Measurements from ENCODE around the gene COL27A1.

COL27A1 gene

GRCh38 chr9:114117614-114117995 lies 37.7 kb upstream of the COL27A1 start:
- H3K27ac ChIP-seq: no peak overlapping the region
- no peaks in the 10 kb centered on the region for H3K9me3 ChIP-seq
- H3K36me3 ChIP-seq: no peaks in the 10 kb centered on the region
- H3K27me3 ChIP-seq: peaks cover 41% of the 10 kb centered on the region
- H3K4me1 ChIP-seq (ENCODE audit: control insufficient read depth in 1 of 2, insufficient read depth in 1 of 2, low read depth in 1 of 2, low read length in 1 of 2): no peaks in the 10 kb centered on the region
- no peak overlapping the region for H3K4me3 ChIP-seq (ENCODE audit: low read depth in 1 of 2, low read length in 1 of 2)
- TF ChIP-seq, protein P1, sequence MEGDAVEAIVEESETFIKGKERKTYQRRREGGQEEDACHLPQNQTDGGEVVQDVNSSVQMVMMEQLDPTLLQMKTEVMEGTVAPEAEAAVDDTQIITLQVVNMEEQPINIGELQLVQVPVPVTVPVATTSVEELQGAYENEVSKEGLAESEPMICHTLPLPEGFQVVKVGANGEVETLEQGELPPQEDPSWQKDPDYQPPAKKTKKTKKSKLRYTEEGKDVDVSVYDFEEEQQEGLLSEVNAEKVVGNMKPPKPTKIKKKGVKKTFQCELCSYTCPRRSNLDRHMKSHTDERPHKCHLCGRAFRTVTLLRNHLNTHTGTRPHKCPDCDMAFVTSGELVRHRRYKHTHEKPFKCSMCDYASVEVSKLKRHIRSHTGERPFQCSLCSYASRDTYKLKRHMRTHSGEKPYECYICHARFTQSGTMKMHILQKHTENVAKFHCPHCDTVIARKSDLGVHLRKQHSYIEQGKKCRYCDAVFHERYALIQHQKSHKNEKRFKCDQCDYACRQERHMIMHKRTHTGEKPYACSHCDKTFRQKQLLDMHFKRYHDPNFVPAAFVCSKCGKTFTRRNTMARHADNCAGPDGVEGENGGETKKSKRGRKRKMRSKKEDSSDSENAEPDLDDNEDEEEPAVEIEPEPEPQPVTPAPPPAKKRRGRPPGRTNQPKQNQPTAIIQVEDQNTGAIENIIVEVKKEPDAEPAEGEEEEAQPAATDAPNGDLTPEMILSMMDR (IDR thresholded peaks at IDR 0.05): no peak

GRCh38 chr9:114117996-114118830 lies 37.1 kb upstream of the COL27A1 start:
- Histone ChIP-seq H3K27me3 (peaks cover 36% of the 10 kb centered on the region), H3K4me3 (ENCODE audit: low read depth in 1 of 2, low read length in 1 of 2) (no peak overlapping the region), H3K9me3 (no peaks in the 10 kb centered on the region), H3K27ac (no peak overlapping the region), H3K36me3 (no peaks in the 10 kb centered on the region), H3K4me1 (ENCODE audit: control insufficient read depth in 1 of 2, insufficient read depth in 1 of 2, low read depth in 1 of 2, low read length in 1 of 2) (no peaks in the 10 kb centered on the region)
- TF ChIP-seq, protein P1 (IDR thresholded peaks at IDR 0.05): no peak

GRCh38 chr9:114119242-114120191 lies 35.8 kb upstream of the COL27A1 start:
- no peak overlapping the region for H3K4me3 ChIP-seq (ENCODE audit: low read depth in 1 of 2, low read length in 1 of 2)
- no peaks in the 10 kb centered on the region for H3K36me3 ChIP-seq
- TF ChIP-seq, protein P1 (IDR thresholded peaks at IDR 0.05): no peak
- no peaks in the 10 kb centered on the region for H3K4me1 ChIP-seq (ENCODE audit: control insufficient read depth in 1 of 2, insufficient read depth in 1 of 2, low read depth in 1 of 2, low read length in 1 of 2)
- H3K27ac ChIP-seq: no peak overlapping the region
- H3K9me3 ChIP-seq: no peaks in the 10 kb centered on the region
- H3K27me3 ChIP-seq: peaks cover 28% of the 10 kb centered on the region

DNA sequence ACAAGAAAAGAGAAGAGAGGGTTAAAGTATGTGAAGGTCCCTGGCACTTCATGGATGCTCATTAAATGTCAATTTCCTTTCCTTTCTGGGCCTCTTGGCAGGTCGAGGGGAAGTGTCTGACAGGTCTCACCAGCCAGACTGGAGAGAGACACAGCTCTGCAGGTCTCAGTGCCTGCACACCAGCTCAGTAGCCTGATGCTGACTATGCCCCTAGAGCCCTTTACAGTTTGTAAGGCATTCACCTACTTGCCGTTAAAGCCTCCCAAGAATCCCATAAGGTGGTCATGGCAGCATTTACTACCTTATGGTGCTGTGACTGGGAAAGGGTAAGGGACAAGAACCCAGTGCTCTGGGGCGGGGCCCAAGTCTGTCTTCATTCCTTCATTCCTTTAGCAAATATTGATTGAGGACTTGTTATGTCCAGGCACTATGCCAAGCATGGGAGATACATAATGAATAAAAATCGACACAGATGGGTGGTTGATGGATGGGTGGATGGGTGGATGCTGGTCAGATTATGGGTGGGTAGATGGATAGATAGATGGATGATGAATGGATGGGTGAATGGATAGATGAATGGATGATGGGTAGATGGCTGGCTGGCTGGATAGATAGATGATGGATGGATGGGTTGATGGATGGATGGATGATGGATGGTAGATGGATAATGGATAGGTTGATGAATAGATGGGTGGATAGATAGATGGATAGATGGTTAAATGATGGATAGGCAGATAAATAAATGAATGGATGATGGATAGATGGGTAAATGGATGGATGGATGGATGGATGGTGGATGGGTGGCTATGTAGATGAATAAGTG lies 34.9 kb upstream of the COL27A1 start:
- no peak overlapping the region for H3K4me3 ChIP-seq (ENCODE audit: low read depth in 1 of 2, low read length in 1 of 2)
- no peaks in the 10 kb centered on the region for H3K9me3 ChIP-seq
- peaks cover 28% of the 10 kb centered on the region for H3K27me3 ChIP-seq
- H3K4me1 ChIP-seq (ENCODE audit: control insufficient read depth in 1 of 2, insufficient read depth in 1 of 2, low read depth in 1 of 2, low read length in 1 of 2): no peaks in the 10 kb centered on the region
- TF ChIP-seq, protein P1 (IDR thresholded peaks at IDR 0.05): no peak
- no peak overlapping the region for H3K27ac ChIP-seq
- H3K36me3 ChIP-seq: no peaks in the 10 kb centered on the region

Measured in neutrophil (primary cell).